HG03196 (cell line): ENCODE results near the gene MS4A6A.
"Not testable (repeated sequence)": the region's sequence is repeated elsewhere in the genome, so short reads cannot be mapped to it uniquely, and the experiment has no call there.

Experiments used
- ATAC-seq: cut with Tn5 transposase; IDR thresholded peaks from one replicate; pipeline ENCODE4 v1.9.1; 2021; ENCODE audit not compliant: unreplicated experiment

MS4A6A gene

GRCh38 chr11:60184824-60185511 lies 2.1 kb upstream of the MS4A6A start:
- no peak for ATAC-seq

DNA sequence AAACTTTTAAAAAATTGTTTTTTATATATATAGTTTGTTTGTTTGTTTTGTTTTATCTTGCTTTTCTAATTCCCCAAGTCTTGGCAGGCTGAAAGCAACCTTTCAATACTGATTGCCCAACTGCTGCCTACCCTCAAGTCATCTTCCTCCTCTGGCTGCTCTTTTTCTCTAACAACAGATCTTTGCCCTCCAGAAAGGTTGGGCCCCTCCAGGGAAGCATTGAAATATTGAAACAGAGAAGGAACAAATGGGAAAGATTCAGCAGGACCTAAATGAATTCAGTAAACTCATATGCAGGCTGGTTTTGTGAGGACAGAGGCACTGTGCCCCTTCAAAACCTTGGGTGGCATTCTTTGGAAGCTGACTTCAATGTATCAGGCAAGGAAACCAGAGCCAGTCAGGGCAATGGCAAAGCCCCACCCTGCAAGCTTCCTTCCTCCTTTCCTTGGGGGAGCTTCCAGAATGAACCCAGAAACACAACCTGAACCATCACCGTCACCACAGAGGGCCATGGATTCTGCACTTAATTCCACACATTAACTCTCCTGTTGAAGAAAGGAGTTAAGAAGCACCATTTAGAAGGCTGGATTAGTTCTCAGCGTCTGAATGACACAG lies 815 bp upstream of the MS4A6A start:
- ATAC-seq: no peak

DNA sequence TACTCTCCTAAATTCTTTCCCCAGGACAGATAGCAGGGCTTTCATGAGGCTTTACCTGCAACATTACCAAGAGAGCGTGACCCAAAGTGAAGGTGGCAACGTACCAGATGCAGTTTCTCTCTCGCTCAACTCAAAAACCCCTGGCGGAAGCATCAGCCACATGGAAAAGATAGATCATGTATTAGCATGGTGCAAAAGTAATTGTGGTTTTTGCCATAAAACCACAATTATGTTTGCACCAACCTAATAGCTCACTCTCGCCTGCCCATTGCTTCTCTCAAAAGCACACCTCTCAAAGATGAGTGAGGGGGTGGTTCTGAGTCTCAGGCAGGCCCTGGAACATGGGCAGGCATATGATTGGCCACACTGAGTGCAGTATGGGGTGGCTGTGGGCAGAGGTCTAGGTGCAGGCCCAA lies 7.0 kb downstream of the MS4A6A start:
- peak; percentile 78 for ATAC-seq

DNA sequence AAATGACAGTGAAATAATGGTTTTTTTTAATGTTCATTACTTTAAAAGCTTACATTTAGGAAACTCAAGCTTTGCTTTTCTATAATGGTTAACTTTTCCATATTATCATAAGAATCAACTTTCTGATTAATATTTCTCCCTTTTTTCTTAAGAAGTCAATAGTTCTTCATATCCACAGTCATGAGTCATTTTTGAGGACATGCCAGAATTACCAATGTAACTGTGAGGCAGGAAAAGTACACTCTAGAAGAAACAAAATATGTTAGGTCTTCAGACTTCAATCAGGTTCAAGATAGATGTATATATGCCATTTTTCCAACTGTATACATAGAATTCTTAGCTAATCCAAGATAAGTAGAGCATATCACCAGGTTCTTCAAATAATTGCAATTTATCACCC lies 10.9 kb downstream of the MS4A6A start:
- ATAC-seq: no peak

GRCh38 chr11:60170566-60170965 lies 12.3 kb downstream of the MS4A6A start:
- no peak for ATAC-seq

DNA sequence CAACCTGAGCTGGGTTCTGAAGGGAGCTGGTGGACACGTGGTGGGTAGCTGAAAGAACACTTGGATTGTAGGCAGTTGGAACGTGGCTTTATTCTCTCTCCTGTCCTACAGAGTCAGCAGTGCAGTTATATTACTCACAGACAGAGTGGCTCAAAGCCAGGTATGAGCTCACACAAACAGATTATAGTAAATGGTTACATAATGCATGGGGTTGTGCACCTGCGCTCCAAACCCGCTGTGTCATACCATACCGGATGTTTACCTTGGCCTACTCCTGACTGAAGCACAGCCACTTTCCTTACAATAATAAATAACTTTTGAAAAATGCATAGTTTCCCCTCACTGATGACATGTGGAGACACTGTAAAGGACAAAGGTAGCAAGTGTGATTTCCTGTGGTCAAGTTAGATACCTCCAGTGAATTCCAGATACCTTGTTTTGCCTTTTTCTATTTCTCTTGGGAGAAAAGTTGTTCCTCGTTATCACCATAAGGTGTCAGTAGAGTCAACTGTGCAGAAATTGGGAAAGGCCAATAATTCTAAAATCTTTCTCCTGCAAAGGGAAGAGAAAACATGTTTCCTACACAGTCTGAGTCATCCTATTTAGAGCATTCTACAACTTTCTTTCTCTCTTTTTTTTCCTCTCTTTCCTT lies 13.5 kb downstream of the MS4A6A start:
- ATAC-seq: no peak

GRCh38 chr11:60168306-60168705 lies 14.6 kb downstream of the MS4A6A start:
- no peak for ATAC-seq

DNA sequence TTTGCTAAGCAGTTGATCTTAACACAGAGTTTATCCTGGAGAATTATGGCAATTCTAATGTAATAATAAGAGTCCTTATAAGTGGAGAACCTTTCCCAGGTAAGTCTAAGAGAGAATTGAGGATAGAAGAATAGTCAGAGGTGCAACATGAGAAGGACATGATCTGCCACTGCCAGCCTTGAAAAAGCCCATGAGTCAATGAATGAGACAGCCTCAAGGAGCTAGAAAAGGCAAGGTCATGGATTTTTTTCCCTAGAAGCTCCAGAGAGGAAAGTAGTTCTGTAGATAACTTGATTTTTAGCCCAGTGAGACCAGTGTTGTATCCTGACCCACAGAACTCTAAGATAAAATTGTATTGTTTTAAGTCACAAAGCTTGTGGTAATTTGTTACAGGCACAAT lies 16.9 kb downstream of the MS4A6A start:
- no peak for ATAC-seq

- no peak for ATAC-seq
Measured at GRCh38 chr11:60165538-60165937, 17.3 kb downstream of the MS4A6A start.

DNA sequence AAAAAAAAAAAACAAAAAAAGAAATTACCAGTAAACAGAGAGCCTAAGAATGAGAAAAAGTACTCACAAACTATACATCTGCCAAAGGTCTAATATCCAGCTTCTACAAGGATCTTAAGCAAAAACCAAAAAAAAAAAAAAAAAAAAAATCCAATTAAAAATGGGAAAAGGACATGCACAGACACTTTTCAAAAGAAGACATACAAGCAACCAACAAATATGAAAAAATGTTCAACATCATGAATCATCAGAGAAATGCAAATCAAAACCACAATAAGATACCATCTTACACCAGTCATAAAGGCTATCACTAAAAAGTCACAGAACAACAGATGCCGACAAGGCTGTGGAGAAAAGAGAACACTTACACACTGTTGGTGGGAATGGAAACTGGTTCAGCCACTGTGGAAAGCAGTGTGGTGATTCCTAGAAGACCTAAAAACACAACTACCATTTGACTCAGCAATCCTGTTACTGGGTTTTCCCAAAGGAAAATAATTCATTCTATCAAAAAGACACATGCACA lies 18.3 kb downstream of the MS4A6A start:
- ATAC-seq: no peak

DNA sequence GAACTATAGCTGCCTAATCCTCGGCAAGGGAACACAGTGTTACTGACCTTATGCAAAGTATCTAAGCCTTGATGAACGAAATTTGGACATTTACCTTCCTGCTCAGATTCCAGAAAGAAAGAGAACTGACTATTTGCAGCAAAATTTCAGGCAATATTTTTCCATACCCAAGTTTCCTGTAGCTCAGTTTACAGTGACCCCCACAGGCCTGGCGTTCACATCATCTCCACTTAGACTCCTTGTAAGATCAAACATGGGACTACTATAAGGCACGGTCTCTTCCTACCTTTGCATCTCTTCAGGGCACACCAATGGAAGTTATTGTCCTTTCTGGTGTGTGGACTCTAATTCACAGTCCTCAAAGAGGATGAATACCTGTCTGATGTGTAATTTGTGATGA lies 21.1 kb downstream of the MS4A6A start:
- no peak for ATAC-seq

- no peak for ATAC-seq
Measured at GRCh38 chr11:60161107-60161506, 21.8 kb downstream of the MS4A6A start.

GRCh38 chr11:60159868-60160267 lies 23.0 kb downstream of the MS4A6A start:
- ATAC-seq: no peak

DNA sequence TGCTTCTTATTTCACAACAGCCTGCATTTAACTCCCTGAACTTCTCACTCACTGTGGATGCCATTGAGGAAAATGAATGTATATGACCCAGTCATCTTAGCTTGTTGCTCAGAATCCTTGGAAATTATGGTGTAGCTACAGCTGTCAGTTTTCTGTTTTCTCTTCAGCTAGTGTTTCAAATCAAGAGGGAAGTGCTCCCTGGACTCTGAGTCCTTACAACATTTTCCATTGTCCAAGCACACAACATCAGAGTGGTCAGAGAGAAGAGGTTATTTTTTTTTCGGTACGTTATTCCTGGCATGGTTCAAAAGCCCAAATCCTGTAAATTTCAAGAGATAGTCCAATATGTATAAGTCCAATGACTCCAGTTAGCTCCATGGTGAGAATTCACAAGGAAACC lies 23.6 kb downstream of the MS4A6A start:
- no peak for ATAC-seq

DNA sequence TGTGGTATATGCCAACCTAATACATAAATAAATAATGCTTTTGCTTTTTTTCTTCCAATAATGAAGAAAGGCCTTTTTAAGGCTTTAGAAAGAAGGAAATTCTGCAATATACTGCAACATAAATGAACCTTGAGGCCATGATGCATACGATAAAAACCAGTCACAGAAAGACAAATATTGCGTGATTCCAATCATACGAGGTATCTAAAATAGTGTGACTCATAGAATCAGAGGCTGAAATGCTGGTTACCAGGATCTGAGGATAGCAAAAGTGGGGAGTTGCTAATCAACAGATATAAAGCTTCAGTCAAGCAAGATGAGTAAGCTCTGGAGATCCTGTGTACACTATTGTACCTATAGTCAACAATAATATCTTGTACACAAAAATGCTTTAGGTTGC lies 24.2 kb downstream of the MS4A6A start:
- no peak for ATAC-seq

DNA sequence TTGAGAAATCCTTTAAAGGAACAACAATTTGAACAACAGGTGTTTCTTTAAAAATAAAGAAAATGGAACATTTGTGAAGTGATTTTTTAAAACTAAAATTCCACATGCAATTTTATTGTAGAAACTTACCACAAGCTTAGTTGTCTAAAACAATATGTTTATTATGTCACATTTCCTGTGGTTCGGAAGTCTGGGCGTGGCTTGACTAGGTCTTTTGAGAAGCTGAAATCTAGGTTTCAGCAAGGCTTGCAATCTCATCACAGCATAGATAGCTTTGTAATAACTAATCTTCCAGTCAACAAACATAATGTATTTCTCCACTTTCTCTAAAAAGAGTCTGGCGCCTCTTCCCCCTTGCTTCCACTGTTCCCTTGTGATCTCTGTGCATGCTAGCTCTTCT lies 27.0 kb downstream of the MS4A6A start:
- ATAC-seq: no peak

DNA sequence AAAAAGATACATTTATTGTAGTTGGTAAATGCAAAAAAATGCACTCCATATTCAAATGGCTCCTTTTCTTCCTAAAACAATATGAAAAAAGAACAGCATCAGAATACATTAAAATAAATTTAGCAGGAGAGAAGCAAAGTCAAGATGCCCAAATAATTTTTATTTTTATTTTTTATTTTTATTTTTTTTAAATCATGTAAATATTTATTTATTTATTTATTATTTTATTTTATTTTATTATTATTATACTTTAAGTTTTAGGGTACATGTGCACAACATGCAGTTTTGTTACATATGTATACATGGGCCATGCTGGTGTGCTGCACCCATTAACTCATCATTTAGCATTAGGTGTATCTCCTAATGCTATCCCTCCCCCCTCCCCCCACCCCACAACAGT lies 30.2 kb downstream of the MS4A6A start:
- ATAC-seq: not testable (repeated sequence)

DNA sequence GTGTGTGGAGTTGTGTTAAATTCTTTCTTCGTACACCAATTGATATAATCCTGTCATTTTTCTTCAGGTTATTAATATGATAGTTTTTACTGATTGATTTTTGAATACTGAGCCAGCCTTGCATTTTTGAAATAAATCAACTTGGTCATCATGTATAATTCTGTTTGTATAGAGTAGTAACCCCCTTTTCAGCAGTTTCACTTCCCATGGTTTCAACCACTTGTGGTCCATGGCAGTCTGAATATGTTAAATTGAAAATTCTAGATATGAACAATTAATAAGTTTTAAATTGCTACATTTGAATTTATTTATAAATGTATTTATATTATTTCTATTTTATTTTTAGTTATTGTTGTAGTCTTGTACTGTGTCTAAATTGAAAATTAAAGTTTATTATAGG lies 32.6 kb downstream of the MS4A6A start:
- no peak for ATAC-seq

- ATAC-seq: no peak
Measured at GRCh38 chr11:60145677-60146076, 37.2 kb downstream of the MS4A6A start.

GRCh38 chr11:60143768-60144167 lies 39.1 kb downstream of the MS4A6A start:
- no peak for ATAC-seq

DNA sequence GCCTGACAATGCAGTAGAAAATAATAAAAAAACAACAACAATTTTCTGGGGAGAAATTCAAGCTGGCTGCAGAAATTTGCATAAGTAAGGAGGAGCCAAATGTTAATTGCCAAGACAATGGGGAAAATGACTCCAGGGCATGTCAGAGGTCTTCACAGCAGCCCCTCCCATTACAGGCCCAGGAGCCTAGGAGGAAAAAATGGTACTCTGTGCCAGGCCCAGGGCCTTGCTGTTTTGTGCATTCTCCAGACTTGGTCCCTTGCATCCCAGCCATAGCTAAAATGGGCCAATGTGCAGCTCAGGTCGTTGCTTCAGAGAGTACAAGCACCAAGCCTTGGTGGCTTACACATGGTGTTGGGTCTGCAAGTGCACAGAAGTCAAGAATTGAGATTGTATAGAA lies 49.0 kb downstream of the MS4A6A start:
- ATAC-seq: no peak

- no peak for ATAC-seq
Measured at GRCh38 chr11:60131912-60132311, 51.0 kb downstream of the MS4A6A start.
